Natural killer cell (primary cell): ENCODE data around the gene FANCI. TPM values are rescaled to one million over a fixed set of nuclear protein-coding genes. Genes with fewer than 3 reads are reported as not detected.

Experiments used
- ATAC-seq, 3 donors: fragments of 150-1000 bp in 2 of 3; fragments of 200-7000 bp in 1 of 3; cut with Tn5 transposase; 1 replicate in 1 of 3; 2 replicates in 2 of 3; pipeline ENCODE4 v1.10.0; 2021; ENCODE audit warnings: mild to moderate bottlenecking in 2 of 3, moderate library complexity in 2 of 3
- DNase-seq, 2 donors: peaks; one replicate each; pipeline versions ENCODE4 v3.0.0 to v3.0.0-alpha.2; 2013 to 2021; ENCODE audit warnings: mixed read lengths in 1 of 2
- H3K27ac ChIP-seq: one replicate; pipeline ENCODE4 v1.5.1; 2013; ENCODE audit warnings: mild to moderate bottlenecking, low read length
- H3K27me3 ChIP-seq: one replicate; pipeline ENCODE4 v1.6.1; 2013; ENCODE audit warnings: low read length; ENCODE audit not compliant: control insufficient read depth, insufficient read depth
- H3K36me3 ChIP-seq: one replicate; pipeline ENCODE4 v1.6.1; 2013; ENCODE audit warnings: low read length; ENCODE audit not compliant: control insufficient read depth, insufficient read depth
- H3K4me1 ChIP-seq: one replicate; pipeline ENCODE4 v1.6.1; 2013; ENCODE audit warnings: low read length; ENCODE audit not compliant: control insufficient read depth, insufficient read depth
- H3K4me3 ChIP-seq: one replicate; pipeline ENCODE4 v1.5.1; 2013; ENCODE audit warnings: low read length
- H3K9me3 ChIP-seq: one replicate; pipeline ENCODE4 v1.6.1; 2013; ENCODE audit warnings: low read length; ENCODE audit not compliant: control insufficient read depth, insufficient read depth
- H3K27ac Mint-ChIP-seq, 2 donors: one replicate each; pipeline ENCODE4 v1.8.0; 2022; ENCODE audit warnings: mild to moderate bottlenecking in 2 of 2, mixed read lengths in 2 of 2, moderate library complexity in 1 of 2
- H3K27me3 Mint-ChIP-seq, 2 donors: one replicate each; pipeline ENCODE4 v1.8.0; 2022; ENCODE audit warnings: low read depth in 2 of 2, mixed read lengths in 2 of 2
- H3K36me3 Mint-ChIP-seq: one replicate; pipeline ENCODE4 v1.8.0; 2022; ENCODE audit warnings: mixed read lengths
- H3K4me1 Mint-ChIP-seq, 2 donors: one replicate each; pipeline ENCODE4 v1.8.0; 2022; ENCODE audit warnings: mixed read lengths in 2 of 2
- H3K4me3 Mint-ChIP-seq: one replicate; pipeline ENCODE4 v1.8.0; 2022; ENCODE audit warnings: mild to moderate bottlenecking, moderate library complexity, mixed read lengths
- H3K9me3 Mint-ChIP-seq, 2 donors: one replicate each; pipeline ENCODE4 v1.8.0; 2022; ENCODE audit warnings: mixed read lengths in 2 of 2
- CTCF ChIP-seq: fragments of 200-600 bp; IDR thresholded peaks from one replicate; pipeline ENCODE4 v1.8.0; 2022; ENCODE audit warnings: antibody characterized with exemption
- WGBS: methylation state at CpG from one replicate; pipeline ENCODE4 v1.1.7; 2013; ENCODE audit warnings: missing lambda C conversion rate; ENCODE audit not compliant: insufficient coverage; 5-methylcytosine and 5-hydroxymethylcytosine counted together
- intact Hi-C: fragments of 100-400 bp; cut with micrococcal nuclease; formaldehyde crosslinking; loops from one replicate; pipeline ENCODE4 v1.14.2; 2022
- total RNA-seq, 4 donors: library from RNA; stranded (reverse); fragments of 120-200 nt in 1 of 4; gene quantifications; one replicate each; pipeline versions ENCODE4 v1.2.3 to v1.2.4, GENCODE V29; 2013 to 2022

FANCI gene
- total RNA-seq, 3 donors from 2014 or later (not counting 1 experiment from before 2014, with no cell fraction given), result 22.3 to 27.9 (median 22.7) TPM

GRCh38 chr15:89328398-89329254 lies 84.8 kb downstream of the FANCI start:
- H3K4me1 ChIP-seq, result peaks cover 56% of the 10 kb centered on the region
- TF ChIP-seq CTCF, result no peak
- no peak for DNase-seq
- WGBS, result 94% methylated on average over 13 of the region's 13 CpGs
- peaks cover 11% of the 10 kb centered on the region for H3K36me3 Mint-ChIP-seq
- no peaks in the 10 kb centered on the region for H3K27me3 ChIP-seq
- intact Hi-C loops, result no loop called here
- H3K9me3 ChIP-seq, result no peaks in the 10 kb centered on the region
- H3K27ac ChIP-seq, result peak overlapping the region; percentile 69
- peaks cover 92% of the 10 kb centered on the region for H3K36me3 ChIP-seq
- peak overlapping the region; percentile 83 to 89 for H3K27ac Mint-ChIP-seq
- no peaks in the 10 kb centered on the region for H3K27me3 Mint-ChIP-seq
- no peak for ATAC-seq
- peaks cover 57 to 79% of the 10 kb centered on the region in 2 donors for H3K4me1 Mint-ChIP-seq
- no peak overlapping the region for H3K4me3 ChIP-seq
- peaks cover 0 to 3% of the 10 kb centered on the region in 2 donors for H3K9me3 Mint-ChIP-seq
- peak overlapping the region; percentile 85 for H3K4me3 Mint-ChIP-seq

GRCh38 chr15:89329329-89330084 lies 85.7 kb downstream of the FANCI start:
- Histone ChIP-seq H3K4me1 (peaks cover 61% of the 10 kb centered on the region), H3K36me3 (peaks cover 84% of the 10 kb centered on the region), H3K4me3 (no peak overlapping the region), H3K9me3 (no peaks in the 10 kb centered on the region), H3K27ac (peak overlapping the region; percentile 69), H3K27me3 (no peaks in the 10 kb centered on the region)
- Mint-ChIP-seq H3K27me3 (no peaks in the 10 kb centered on the region), H3K27ac (peak overlapping the region; percentile 83 to 89), H3K9me3 (peaks cover 0 to 3% of the 10 kb centered on the region in 2 donors), H3K4me1 (peaks cover 56 to 71% of the 10 kb centered on the region in 2 donors), H3K36me3 (peaks cover 11% of the 10 kb centered on the region), H3K4me3 (peak overlapping the region; percentile 85)
- intact Hi-C loops, result loop anchor here (5.0 to 10.0 kb wide), 2 partner anchors 87 to 125 kb away; partner anchors contain the start of gene FANCI
- DNase-seq (peak; percentile 45 to 64), ATAC-seq (peak; percentile 48 to 62 (median 61))
- 19% methylated on average over 8 of the region's 8 CpGs for WGBS
- no peak for TF ChIP-seq CTCF

GRCh38 chr15:89330119-89330518 lies 86.3 kb downstream of the FANCI start:
- Mint-ChIP-seq H3K4me3 (peak overlapping the region; percentile 85), H3K27me3 (peaks cover 0 to 3% of the 10 kb centered on the region in 2 donors), H3K36me3 (peaks cover 17% of the 10 kb centered on the region), H3K4me1 (peaks cover 56 to 71% of the 10 kb centered on the region in 2 donors), H3K27ac (peak overlapping the region; percentile 83 to 89), H3K9me3 (no peaks in the 10 kb centered on the region)
- peaks cover 77% of the 10 kb centered on the region for H3K36me3 ChIP-seq
- DNase-seq (no peak), ATAC-seq (no peak)
- peaks cover 63% of the 10 kb centered on the region for H3K4me1 ChIP-seq
- H3K27ac ChIP-seq, result peak overlapping the region; percentile 69
- H3K27me3 ChIP-seq, result no peaks in the 10 kb centered on the region
- 93% methylated on average over 4 of the region's 6 CpGs for WGBS
- intact Hi-C loops, result loop anchor here (5.0 to 10.0 kb wide), 2 partner anchors 88 to 125 kb away; partner anchors contain the start of gene FANCI
- no peak for TF ChIP-seq CTCF
- no peak overlapping the region for H3K4me3 ChIP-seq
- no peaks in the 10 kb centered on the region for H3K9me3 ChIP-seq
